Activated naive CD8-positive, alpha-beta T cell treated with anti-CD3 and anti-CD28 coated beads for 36 hours (primary cell): ENCODE measurements around the gene SULT2A1. TPM values are rescaled to one million over a fixed set of nuclear protein-coding genes. Genes with fewer than 3 reads are reported as not detected.

Experiments used
- DNase-seq: peaks from one replicate; pipeline ENCODE4 v3.0.0; 2021
- H3K27ac Mint-ChIP-seq: one replicate; pipeline ENCODE4 v1.8.0; 2022; ENCODE audit warnings: mild to moderate bottlenecking, moderate library complexity, mixed read lengths
- H3K27me3 Mint-ChIP-seq: one replicate; pipeline ENCODE4 v1.8.0; 2022; ENCODE audit warnings: mild to moderate bottlenecking, mixed read lengths
- H3K36me3 Mint-ChIP-seq: one replicate; pipeline ENCODE4 v1.8.0; 2021; ENCODE audit warnings: mild to moderate bottlenecking, mixed read lengths
- H3K4me1 Mint-ChIP-seq: one replicate; pipeline ENCODE4 v1.8.0; 2021; ENCODE audit warnings: mixed read lengths
- H3K4me3 Mint-ChIP-seq: one replicate; pipeline ENCODE4 v1.8.0; 2022; ENCODE audit warnings: mild to moderate bottlenecking, moderate library complexity, mixed read lengths
- H3K9me3 Mint-ChIP-seq: one replicate; pipeline ENCODE4 v1.8.0; 2022; ENCODE audit warnings: mixed read lengths
- total RNA-seq, 2 experiments: library from RNA; stranded (reverse); gene quantifications; one replicate each; pipeline ENCODE4 v1.2.3, GENCODE V29; 2021

Gene SULT2A1
- total RNA-seq, 2 experiments from 2014 or later, result not detected

DNA sequence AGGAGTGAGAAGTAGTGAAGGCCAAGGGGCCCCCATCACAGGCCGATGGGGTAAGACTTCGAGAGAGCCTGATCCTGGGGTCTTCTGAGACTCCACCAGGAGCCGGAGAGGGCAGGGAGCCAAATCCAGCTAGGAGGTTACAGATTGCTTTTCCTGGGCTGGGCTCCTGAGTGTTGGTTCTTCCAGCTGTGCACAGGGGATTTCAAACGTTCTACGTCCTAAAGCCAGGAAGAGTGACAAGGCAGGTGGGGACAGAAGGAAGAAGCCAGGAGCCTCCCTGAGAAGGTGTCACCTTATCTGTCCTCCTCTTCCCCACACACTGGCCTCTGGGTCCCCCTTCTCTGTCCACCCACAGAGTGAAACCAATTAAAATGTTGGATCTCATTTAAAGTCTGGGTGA is 43.2 kb downstream of the SULT2A1 start:
- H3K36me3 Mint-ChIP-seq, result no peaks in the 10 kb centered on the region
- H3K4me1 Mint-ChIP-seq, result no peaks in the 10 kb centered on the region
- H3K4me3 Mint-ChIP-seq, result no peak overlapping the region
- no peak for DNase-seq
- H3K9me3 Mint-ChIP-seq, result no peaks in the 10 kb centered on the region
- H3K27me3 Mint-ChIP-seq, result peaks cover 31% of the 10 kb centered on the region
- no peak overlapping the region for H3K27ac Mint-ChIP-seq

DNA sequence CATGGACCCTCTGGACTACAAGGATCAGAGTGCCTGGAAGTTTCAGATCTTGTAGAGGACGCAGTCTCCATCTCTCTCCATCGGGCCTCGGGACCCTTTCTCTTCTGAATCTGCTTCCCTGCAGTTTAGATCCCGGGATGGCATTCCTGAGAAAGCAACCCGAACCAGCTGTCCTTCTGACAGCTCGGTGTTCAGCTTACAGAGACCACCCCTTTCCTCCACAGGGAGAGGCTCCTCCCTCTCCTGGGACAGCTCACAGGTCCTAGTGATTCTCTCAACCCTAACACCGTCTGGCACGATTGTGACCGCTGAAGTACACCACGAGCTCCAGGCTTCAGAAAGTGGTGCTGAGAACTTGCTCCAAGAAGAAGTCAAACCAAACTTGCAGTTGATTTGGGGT is 46.2 kb downstream of the SULT2A1 start:
- no peaks in the 10 kb centered on the region for H3K36me3 Mint-ChIP-seq
- peaks cover 19% of the 10 kb centered on the region for H3K27me3 Mint-ChIP-seq

DNA sequence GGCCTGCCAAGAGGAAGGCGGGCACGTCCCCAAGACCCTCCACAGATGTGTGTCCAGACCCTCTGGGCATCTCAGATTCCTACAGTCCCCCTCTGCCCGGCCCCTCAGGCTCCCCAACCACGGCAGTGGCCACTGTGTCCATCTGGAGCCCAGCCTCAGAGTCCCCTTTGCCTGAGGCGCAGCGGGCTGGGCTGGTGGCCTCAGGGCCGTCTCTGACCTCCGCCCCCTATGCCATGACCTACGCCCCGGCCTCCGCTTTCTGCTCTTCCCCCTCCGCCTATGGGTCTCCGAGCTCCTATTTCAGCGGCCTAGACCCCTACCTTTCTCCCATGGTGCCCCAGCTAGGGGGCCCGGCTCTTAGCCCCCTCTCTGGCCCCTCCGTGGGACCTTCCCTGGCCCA is 46.7 kb downstream of the SULT2A1 start:
- Mint-ChIP-seq H3K27me3 (peaks cover 19% of the 10 kb centered on the region), H3K36me3 (no peaks in the 10 kb centered on the region), H3K4me3 (no peak overlapping the region), H3K27ac (no peak overlapping the region), H3K9me3 (no peaks in the 10 kb centered on the region), H3K4me1 (no peaks in the 10 kb centered on the region)
- no peak for DNase-seq

More for the DNA sequence above, 46.2 kb downstream of the SULT2A1 start:
- H3K4me1 Mint-ChIP-seq, result no peaks in the 10 kb centered on the region
- no peak overlapping the region for H3K4me3 Mint-ChIP-seq
- no peak for DNase-seq
- H3K27ac Mint-ChIP-seq, result no peak overlapping the region
- H3K9me3 Mint-ChIP-seq, result no peaks in the 10 kb centered on the region

GRCh38 chr19:47836038-47836437 is 50.1 kb downstream of the SULT2A1 start:
- DNase-seq, result no peak
- Mint-ChIP-seq H3K4me1 (no peaks in the 10 kb centered on the region), H3K9me3 (no peaks in the 10 kb centered on the region), H3K4me3 (no peak overlapping the region), H3K27me3 (peaks cover 5% of the 10 kb centered on the region), H3K27ac (no peak overlapping the region), H3K36me3 (no peaks in the 10 kb centered on the region)

- no peak overlapping the region for H3K27ac Mint-ChIP-seq
- H3K9me3 Mint-ChIP-seq, result no peaks in the 10 kb centered on the region
- H3K4me3 Mint-ChIP-seq, result no peak overlapping the region
- DNase-seq, result no peak
- peaks cover 10% of the 10 kb centered on the region for H3K27me3 Mint-ChIP-seq
- no peaks in the 10 kb centered on the region for H3K4me1 Mint-ChIP-seq
- no peaks in the 10 kb centered on the region for H3K36me3 Mint-ChIP-seq
Observed at GRCh38 chr19:47832723-47833122, 53.4 kb downstream of the SULT2A1 start.

GRCh38 chr19:47826800-47827199 is 59.3 kb downstream of the SULT2A1 start:
- H3K27me3 Mint-ChIP-seq, result peaks cover 12% of the 10 kb centered on the region
- no peaks in the 10 kb centered on the region for H3K9me3 Mint-ChIP-seq
- DNase-seq, result no peak
- no peak overlapping the region for H3K4me3 Mint-ChIP-seq
- no peak overlapping the region for H3K27ac Mint-ChIP-seq
- no peaks in the 10 kb centered on the region for H3K4me1 Mint-ChIP-seq
- H3K36me3 Mint-ChIP-seq, result no peaks in the 10 kb centered on the region

- Mint-ChIP-seq H3K4me1 (no peaks in the 10 kb centered on the region), H3K36me3 (no peaks in the 10 kb centered on the region), H3K9me3 (no peaks in the 10 kb centered on the region), H3K27ac (no peak overlapping the region), H3K27me3 (peaks cover 25% of the 10 kb centered on the region), H3K4me3 (no peak overlapping the region)
- DNase-seq, result no peak
Observed at GRCh38 chr19:47824396-47824795, 61.7 kb downstream of the SULT2A1 start.

DNA sequence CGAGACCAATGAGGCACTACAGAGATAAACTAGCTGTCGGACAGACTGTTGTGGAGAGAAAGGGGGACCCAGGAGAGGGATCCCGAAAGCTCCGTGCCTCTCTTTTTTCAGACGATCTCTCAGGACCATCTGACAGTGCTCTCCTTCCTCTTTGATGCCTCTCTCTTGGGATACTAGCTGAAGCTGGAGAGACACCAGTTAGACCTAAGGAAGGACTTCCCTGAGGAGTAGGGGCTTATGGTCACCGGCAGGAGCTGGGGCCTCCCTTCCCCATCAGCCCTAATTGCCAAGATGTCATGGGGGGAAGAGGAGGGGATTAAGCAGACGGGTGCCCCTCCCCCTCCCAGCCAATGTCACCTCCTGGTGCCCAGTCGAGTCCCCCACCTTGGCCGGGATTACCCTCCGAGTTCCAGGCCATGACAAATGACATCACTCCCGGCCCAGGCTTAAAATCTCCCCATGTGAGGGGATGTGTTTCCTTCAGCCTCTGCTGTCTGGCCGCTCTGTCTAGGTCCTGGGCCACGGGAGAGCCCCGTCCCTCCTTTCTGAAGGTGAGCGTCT is 64.6 kb downstream of the SULT2A1 start, which contains the start of gene CRX:
Gene CRX (plus strand): TSS at position 478 of the 561 bp plus-strand sequence. CDS start 12,507 bp downstream, outside the sequence.
- H3K36me3 Mint-ChIP-seq, result no peaks in the 10 kb centered on the region
- no peaks in the 10 kb centered on the region for H3K4me1 Mint-ChIP-seq
- no peaks in the 10 kb centered on the region for H3K9me3 Mint-ChIP-seq
- no peak for DNase-seq
- peaks cover 30% of the 10 kb centered on the region for H3K27me3 Mint-ChIP-seq
- H3K4me3 Mint-ChIP-seq, result no peak within 1 kb of the TSS
- H3K27ac Mint-ChIP-seq, result no peak within 1 kb of the TSS

Other genes starting within 250 kb of the SULT2A1 start
- under 1 TPM; 0.44 to 0.68 TPM for gene EHD2, start 172.9 kb downstream of the SULT2A1 start, total RNA-seq
- gene NOP53, start 140.8 kb downstream of the SULT2A1 start, total RNA-seq, result 100 to 1,000 TPM; 248 to 249 TPM
- gene SELENOW, start 107.6 kb downstream of the SULT2A1 start, total RNA-seq, result 100 to 1,000 TPM in 1 of 2 experiments, 10 to 100 TPM in 1; 99.1 to 107 TPM
- not detected for gene TPRX1, start 81.8 kb downstream of the SULT2A1 start, total RNA-seq
- gene CRX, start 64.4 kb downstream of the SULT2A1 start, total RNA-seq, result not detected
- gene TPRX2, start 27.1 kb downstream of the SULT2A1 start, total RNA-seq, result not detected
- gene BSPH1, start 105.9 kb upstream of the SULT2A1 start, total RNA-seq, result not detected
- gene ELSPBP1, start 108.3 kb upstream of the SULT2A1 start, total RNA-seq, result not detected
- not detected for gene CABP5, start 157.8 kb upstream of the SULT2A1 start, total RNA-seq
- gene PLA2G4C, start 224.5 kb upstream of the SULT2A1 start, total RNA-seq, result 1 to 10 TPM; 2.0 to 2.5 TPM